Muscle layer of colon (tissue), 2 donors: ENCODE measurements around the gene TRMT10C.
A peak's percentile ranks its signal among the peaks of the same experiment; 100 is the strongest.
"Not testable (repeated sequence)": the region's sequence is repeated elsewhere in the genome, so short reads cannot be mapped to it uniquely, and the experiment has no call there.

Source experiments
- H3K27ac ChIP-seq: one replicate; pipeline ENCODE4 v1.7.0; 2013; ENCODE audit warnings: low read depth, mild to moderate bottlenecking, low read length, moderate library complexity
- H3K27me3 ChIP-seq, 2 donors: one replicate each; pipeline ENCODE4 v1.7.0; 2013; ENCODE audit warnings: low read length in 2 of 2, mild to moderate bottlenecking in 2 of 2; ENCODE audit not compliant: insufficient read depth in 2 of 2, control insufficient read depth in 1 of 2
- H3K36me3 ChIP-seq: one replicate; pipeline ENCODE4 v1.7.0; 2013; ENCODE audit warnings: mild to moderate bottlenecking, low read length; ENCODE audit not compliant: insufficient read depth
- H3K4me1 ChIP-seq: one replicate; pipeline ENCODE4 v1.7.0; 2013; ENCODE audit warnings: mild to moderate bottlenecking, low read length; ENCODE audit not compliant: insufficient read depth
- H3K4me3 ChIP-seq, 2 donors: one replicate each; pipeline ENCODE4 v1.7.0; 2013; ENCODE audit warnings: low read length in 2 of 2, low read depth in 1 of 2, mild to moderate bottlenecking in 1 of 2, moderate library complexity in 1 of 2
- H3K9ac ChIP-seq: one replicate; pipeline ENCODE4 v1.7.0; 2013; ENCODE audit warnings: low read length
- H3K9me3 ChIP-seq: one replicate; pipeline ENCODE4 v1.7.0; 2013; ENCODE audit warnings: mild to moderate bottlenecking, low read length
- donor health status: abdominal sarcoma.
- donor health status: Adenocarcinoma of cecum.

The TRMT10C gene

DNA sequence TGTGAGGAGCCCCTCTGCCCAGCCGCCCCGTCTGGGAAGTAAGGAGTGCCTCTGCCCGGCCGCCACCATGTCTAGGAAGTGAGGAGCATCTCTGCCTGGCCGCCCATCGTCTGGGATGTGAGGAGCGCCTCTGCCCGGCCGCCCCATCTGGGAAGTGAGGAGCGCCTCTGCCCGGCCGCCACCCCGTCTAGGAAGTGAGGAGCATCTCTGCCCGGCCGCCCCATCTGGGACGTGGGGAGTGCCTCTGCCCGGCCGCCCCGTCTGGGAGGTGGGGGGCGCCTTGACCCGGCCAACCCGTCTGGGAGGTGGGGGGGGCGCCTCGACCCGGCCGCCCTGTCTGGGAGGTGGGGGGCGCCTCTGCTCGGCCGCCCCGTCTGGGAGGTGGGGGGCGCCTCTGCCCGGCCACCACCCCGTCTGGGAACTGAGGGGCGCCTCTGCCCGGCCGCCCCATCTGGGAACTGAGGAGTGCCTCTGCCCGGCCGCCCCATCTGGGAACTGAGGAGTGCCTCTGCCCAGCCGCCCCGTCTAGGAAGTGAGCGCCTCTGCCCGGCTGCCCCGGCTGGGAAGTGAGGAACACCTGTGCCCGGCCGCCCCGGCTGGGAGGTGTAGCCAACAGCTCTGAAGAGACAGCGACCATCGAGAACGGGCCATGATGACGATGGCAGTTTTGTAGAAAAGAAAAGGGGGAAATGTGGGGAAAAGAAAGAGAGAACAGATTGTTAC lies 10.1 kb upstream of the TRMT10C start:
- not testable (repeated sequence) for H3K27ac ChIP-seq, H3K9me3 ChIP-seq, H3K4me1 ChIP-seq, H3K4me3 ChIP-seq, H3K36me3 ChIP-seq, H3K27me3 ChIP-seq, H3K9ac ChIP-seq

DNA sequence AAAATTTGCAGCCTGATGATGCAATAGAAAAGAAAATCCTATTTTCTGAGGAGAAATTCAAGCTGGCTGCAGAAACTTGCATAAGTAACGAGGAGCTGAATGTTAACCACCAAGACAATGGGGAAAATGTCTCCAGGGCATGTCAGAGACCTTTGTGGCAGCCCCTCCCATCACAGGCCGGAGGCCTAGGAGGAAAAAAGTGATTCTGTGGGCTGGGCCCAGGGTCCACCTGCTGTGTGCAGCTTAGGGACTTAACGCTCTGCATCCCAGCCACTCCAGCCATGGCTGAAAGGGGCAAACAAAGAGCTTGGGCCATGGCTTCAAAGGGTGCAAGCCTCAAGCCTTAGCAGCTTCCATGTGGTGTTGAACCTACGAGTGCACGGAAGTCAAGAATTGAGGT lies 8.3 kb upstream of the TRMT10C start:
- H3K4me1 ChIP-seq, H3K36me3 ChIP-seq, H3K27me3 ChIP-seq, H3K9ac ChIP-seq, H3K4me3 ChIP-seq, H3K9me3 ChIP-seq, H3K27ac ChIP-seq: not testable (repeated sequence)

DNA sequence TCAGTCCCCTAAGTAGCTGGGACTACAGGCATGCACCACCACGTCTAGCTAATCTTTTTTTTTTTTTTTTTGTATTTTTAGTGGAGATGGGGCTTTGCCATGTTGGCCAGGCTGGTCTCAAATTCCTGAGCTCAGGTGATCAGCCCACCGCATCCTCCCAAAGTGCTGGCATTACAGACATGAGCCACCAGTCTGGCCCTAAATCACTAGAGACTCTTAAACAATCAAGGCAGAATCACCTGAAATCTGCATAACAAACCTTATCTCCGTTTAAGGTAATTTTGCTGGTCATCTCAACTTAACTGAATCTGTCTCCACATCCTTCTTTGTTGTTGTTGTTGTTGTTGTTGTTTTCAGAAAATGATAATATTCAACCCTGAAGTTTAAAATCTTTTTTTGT lies 5.6 kb upstream of the TRMT10C start:
- no peaks in the 10 kb centered on the region for H3K36me3 ChIP-seq
- no peaks in the 10 kb centered on the region for H3K27me3 ChIP-seq
- H3K9me3 ChIP-seq = no peaks in the 10 kb centered on the region

DNA sequence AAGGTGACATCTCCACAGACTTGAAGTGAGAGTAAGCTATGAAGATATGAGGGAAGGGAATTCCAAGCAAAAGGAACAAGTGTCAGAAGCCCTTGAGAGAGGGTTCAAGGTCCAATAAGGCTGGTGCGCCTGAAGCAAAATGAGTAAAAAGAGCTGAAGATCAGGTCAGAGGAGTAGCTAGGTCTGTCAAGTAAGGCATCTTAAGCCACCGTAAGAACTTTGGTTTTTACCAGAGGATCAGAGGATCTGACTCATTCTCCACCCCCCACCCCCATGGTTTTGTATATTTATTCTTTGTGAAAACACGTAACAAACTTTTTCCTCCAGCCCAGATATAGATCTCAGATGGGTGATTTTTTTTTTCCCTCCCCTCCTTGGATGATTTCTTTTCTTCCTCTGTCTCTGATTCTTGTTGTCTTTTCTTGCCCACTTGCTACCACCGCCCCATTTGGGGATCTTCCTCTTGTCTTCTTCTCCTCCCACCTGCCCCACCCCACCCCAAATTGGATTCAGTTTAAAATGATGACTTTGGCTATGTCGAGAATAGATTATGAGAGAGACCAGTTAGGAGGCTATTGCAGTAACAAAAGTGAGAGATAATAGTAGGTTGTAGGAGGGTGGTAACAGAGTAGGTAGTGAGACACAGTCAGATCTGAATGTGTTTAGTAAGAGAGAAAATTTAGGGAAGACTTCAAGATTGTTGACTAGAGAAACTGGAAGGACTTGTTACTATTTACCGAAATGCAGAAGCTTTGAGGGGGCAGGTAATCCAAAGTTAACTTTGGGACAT lies 6.1 kb downstream of the TRMT10C start:
- Histone ChIP-seq H3K9me3 (no peaks in the 10 kb centered on the region), H3K27ac (no peak overlapping the region), H3K36me3 (peaks cover 27% of the 10 kb centered on the region), H3K4me1 (peaks cover 9% of the 10 kb centered on the region), H3K27me3 (no peaks in the 10 kb centered on the region), H3K4me3 (no peak overlapping the region), H3K9ac (no peak overlapping the region)

More for the DNA sequence above, 5.6 kb upstream of the TRMT10C start:
- Histone ChIP-seq H3K9ac (no peak overlapping the region), H3K27ac (no peak overlapping the region), H3K4me1 (no peaks in the 10 kb centered on the region), H3K4me3 (no peak overlapping the region)

DNA sequence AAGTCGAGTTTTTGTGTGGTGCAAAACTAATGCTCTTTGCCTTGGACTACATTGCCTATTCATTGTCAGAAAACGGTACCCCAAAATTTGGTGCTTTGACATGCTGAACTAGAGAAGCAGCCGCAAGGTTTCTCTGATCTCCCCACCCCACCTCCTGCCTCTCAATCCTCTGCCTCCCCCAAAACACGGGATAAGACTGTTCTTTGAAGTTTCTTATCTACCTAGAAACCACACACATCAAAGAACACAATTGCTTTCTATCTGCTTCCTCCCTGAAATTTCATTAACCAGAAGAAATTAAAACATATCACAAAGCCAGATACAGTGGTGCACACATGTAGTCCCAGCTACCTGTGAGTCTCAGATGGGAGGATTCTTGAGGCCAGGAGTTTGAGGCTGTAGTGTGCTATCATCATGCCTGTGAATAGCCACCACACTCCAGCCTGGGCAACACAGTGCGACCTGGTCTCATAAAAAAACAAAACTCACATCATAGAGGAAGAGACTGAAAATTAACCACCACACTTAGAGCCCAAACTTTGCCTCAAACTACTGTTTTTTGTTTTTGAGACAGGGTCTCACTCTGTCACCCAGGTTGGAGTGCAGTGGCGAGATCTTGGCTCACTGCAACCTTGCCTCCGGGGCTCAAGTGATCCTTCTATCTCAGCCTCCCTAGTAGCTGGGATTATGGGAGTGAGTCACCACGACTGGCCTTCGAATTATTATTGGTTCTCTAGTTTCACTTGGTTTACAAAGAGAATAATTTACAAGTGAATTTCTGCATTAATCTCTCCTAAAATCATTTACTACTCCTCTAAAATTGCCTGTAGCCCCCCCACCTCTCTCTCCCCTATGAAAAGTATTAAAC lies 9.6 kb downstream of the TRMT10C start:
- H3K36me3 ChIP-seq = peaks cover 12% of the 10 kb centered on the region

DNA sequence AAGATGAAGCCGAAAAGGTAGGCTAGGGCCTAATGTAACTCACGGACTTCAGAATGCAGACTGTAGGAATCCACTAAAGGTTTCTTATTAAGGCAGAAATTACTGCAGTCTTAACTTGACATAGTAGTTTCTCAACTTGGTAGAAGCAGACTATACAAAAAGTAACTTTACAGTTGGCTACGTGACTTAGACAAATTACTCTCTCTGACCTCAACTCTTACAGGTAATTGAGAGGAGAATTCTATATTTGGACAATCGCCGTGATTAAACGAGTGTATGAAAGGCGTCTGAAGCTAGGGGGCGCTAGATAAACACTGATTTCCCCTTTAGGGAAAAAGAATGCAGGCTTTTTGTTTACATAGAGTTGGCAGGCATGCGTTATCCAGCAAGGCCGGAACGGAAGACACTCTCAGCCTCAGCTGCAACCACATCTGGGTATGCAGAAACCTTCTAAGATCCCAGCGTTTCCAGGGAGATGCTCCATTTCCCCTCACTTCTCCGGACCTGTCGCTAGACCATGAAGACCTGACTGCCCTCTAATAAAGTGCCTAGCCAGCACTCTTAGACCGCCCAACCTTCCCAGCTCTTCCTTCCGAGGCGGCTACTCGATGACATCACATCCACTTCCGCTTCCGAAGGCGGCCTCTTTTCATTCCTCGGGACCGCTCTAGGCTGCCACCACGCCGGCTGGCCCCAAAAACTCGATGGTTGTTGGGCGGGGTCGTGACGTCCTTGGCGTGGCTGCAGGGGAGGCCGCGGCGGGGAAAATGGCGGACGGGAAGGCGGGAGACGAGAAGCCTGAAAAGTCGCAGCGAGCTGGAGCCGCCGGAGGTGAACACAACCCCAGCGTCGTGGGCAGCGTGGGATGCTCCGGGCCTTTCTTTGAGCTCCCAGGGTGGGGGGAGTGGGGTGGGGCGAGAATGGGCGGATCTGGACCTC lies 12.1 kb downstream of the TRMT10C start, which contains the start of gene PCNP:
Gene PCNP (plus strand): TSS at position 732 of the 939 bp plus-strand sequence. CDS start 36 bp downstream, at position 768.
- peak within 1 kb of the TSS; percentile 54 to 88 for H3K4me3 ChIP-seq
- no peaks in the 10 kb centered on the region for H3K9me3 ChIP-seq
- H3K9ac ChIP-seq = peak within 1 kb of the TSS; percentile 93
- no peaks in the 10 kb centered on the region for H3K27me3 ChIP-seq
- peaks cover 30% of the 10 kb centered on the region for H3K4me1 ChIP-seq
- H3K27ac ChIP-seq = peak within 1 kb of the TSS; percentile 81
- no peaks in the 10 kb centered on the region for H3K36me3 ChIP-seq

More for the DNA sequence above, 9.6 kb downstream of the TRMT10C start:
- H3K27me3 ChIP-seq = no peaks in the 10 kb centered on the region
- H3K9ac ChIP-seq = no peak overlapping the region
- H3K9me3 ChIP-seq = no peaks in the 10 kb centered on the region
- no peak overlapping the region for H3K27ac ChIP-seq
- peaks cover 15% of the 10 kb centered on the region for H3K4me1 ChIP-seq
- H3K4me3 ChIP-seq = no peak overlapping the region

- Histone ChIP-seq H3K36me3 (no peaks in the 10 kb centered on the region), H3K9me3 (no peaks in the 10 kb centered on the region), H3K27me3 (no peaks in the 10 kb centered on the region), H3K9ac (peak overlapping the region; percentile 93), H3K4me1 (peaks cover 38% of the 10 kb centered on the region), H3K4me3 (peak overlapping the region; percentile 54 to 88), H3K27ac (peak overlapping the region; percentile 81)
Observed at GRCh38 chr3:101574388-101575112, 12.9 kb downstream of the TRMT10C start.

DNA sequence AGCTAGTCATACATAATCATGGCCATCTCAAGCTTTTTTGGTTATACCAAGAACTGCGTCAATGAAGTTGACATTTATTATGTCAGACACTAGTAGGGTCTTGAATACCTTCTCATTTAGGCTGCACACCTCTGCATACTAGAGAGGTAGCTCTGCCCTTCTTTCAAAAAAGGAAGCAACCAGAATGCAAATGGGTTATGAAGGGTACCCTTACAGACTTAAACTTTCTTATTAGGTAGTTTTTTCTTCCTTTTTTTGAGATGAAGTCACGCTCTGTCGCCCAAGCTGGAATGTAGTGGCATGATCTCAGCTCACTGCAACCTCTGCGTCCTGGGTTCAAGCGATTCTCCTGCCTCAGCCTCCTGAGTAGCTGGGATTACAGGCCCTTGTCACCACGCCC lies 15.6 kb downstream of the TRMT10C start:
- no peaks in the 10 kb centered on the region for H3K27me3 ChIP-seq
- no peak overlapping the region for H3K9ac ChIP-seq
- H3K27ac ChIP-seq = no peak overlapping the region
- H3K36me3 ChIP-seq = no peaks in the 10 kb centered on the region
- H3K4me1 ChIP-seq = peaks cover 46% of the 10 kb centered on the region
- no peaks in the 10 kb centered on the region for H3K9me3 ChIP-seq
- H3K4me3 ChIP-seq = no peak overlapping the region

DNA sequence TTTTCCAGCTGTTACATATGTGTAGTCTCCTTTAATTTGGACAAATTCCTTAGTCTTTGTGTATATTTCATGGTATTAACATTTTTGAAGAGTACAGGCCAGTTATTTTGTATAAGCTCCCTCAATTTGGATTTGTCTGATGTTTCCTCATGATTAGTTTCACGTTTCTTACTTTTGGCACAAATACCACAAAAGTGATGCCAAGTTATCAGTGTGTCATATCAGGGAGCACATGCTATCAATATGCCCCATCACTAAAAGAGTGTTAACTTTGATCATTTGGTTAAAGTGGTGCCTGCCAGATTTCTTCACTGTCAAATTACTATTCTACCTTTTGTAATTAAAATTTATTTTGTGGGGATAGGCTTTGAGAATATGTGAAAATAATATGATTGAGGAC lies 26.9 kb downstream of the TRMT10C start:
- no peaks in the 10 kb centered on the region for H3K27me3 ChIP-seq
- H3K9ac ChIP-seq = no peak overlapping the region
- no peak overlapping the region for H3K4me3 ChIP-seq
- no peaks in the 10 kb centered on the region for H3K4me1 ChIP-seq
- no peak overlapping the region for H3K27ac ChIP-seq
- peaks cover 25% of the 10 kb centered on the region for H3K36me3 ChIP-seq
- no peaks in the 10 kb centered on the region for H3K9me3 ChIP-seq

GRCh38 chr3:101591071-101591470 lies 29.4 kb downstream of the TRMT10C start:
- H3K4me1 ChIP-seq = no peaks in the 10 kb centered on the region
- H3K27ac ChIP-seq = no peak overlapping the region
- H3K4me3 ChIP-seq = no peak overlapping the region
- no peaks in the 10 kb centered on the region for H3K27me3 ChIP-seq
- H3K9ac ChIP-seq = no peak overlapping the region
- no peaks in the 10 kb centered on the region for H3K9me3 ChIP-seq
- peaks cover 22% of the 10 kb centered on the region for H3K36me3 ChIP-seq
